HepG2 (cell line): ENCODE results near the gene CD163L1. TPM values are rescaled to one million over a fixed set of nuclear protein-coding genes. Genes with fewer than 3 reads are reported as not detected.
A peak's percentile ranks its signal among the peaks of the same experiment; 100 is the strongest.

Experiments used
- CC2D1A ChIP-seq: sonication (generic); formaldehyde crosslinking; IDR thresholded peaks from 2 replicates; pipeline ENCODE4 v1.8.1; 2023; ENCODE audit warnings: mild to moderate bottlenecking, missing genetic modification reagents
- DPF2 ChIP-seq: sonication (generic); formaldehyde crosslinking; IDR thresholded peaks from 2 replicates; pipeline ENCODE4 v1.4.0; 2020; ENCODE audit warnings: mild to moderate bottlenecking, low read depth, missing genetic modification reagents, borderline replicate concordance
- FOXA3 ChIP-seq: IDR thresholded peaks from 2 replicates; pipeline ENCODE4 v1.6.1; 2016; ENCODE audit warnings: missing genetic modification reagents, missing compliant biosample characterization
- FOXK2 ChIP-seq: fragments of 450-650 bp; IDR thresholded peaks from 2 replicates; pipeline ENCODE4 v1.6.1; 2016
- GLI4 ChIP-seq: sonication (generic); formaldehyde crosslinking; IDR thresholded peaks from 2 replicates; pipeline ENCODE4 v1.5.1; 2020; ENCODE audit warnings: missing genetic modification reagents, mild to moderate bottlenecking, moderate library complexity, borderline replicate concordance
- GLMP ChIP-seq: sonication (generic); formaldehyde crosslinking; IDR thresholded peaks from 2 replicates; pipeline ENCODE4 v1.9.0; 2021; ENCODE audit warnings: missing genetic modification reagents, mild to moderate bottlenecking, borderline replicate concordance
- KDM5A ChIP-seq: fragments of 200-600 bp; sonication (generic); IDR thresholded peaks from 2 replicates; pipeline ENCODE4 v1.7.0; 2018; ENCODE audit warnings: antibody characterized with exemption, mild to moderate bottlenecking, low read length, borderline replicate concordance
- KDM5B ChIP-seq: sonication (generic); formaldehyde crosslinking; IDR thresholded peaks from 2 replicates; pipeline ENCODE4 v1.4.0; 2020; ENCODE audit warnings: missing genetic modification reagents, mild to moderate bottlenecking, borderline replicate concordance
- KMT2A ChIP-seq: sonication (generic); formaldehyde crosslinking; IDR thresholded peaks from 2 replicates; pipeline ENCODE4 v1.4.0; 2020; ENCODE audit warnings: missing genetic modification reagents
- MAX ChIP-seq: IDR thresholded peaks from 2 replicates; pipeline ENCODE4 v1.6.1; 2012; ENCODE audit warnings: inconsistent platforms
- MTA1 ChIP-seq: sonication (generic); formaldehyde crosslinking; IDR thresholded peaks from 2 replicates; pipeline ENCODE4 v1.4.0; 2020; ENCODE audit warnings: missing genetic modification reagents, mild to moderate bottlenecking, borderline replicate concordance
- PHF21A ChIP-seq: sonication (generic); formaldehyde crosslinking; IDR thresholded peaks from 2 replicates; pipeline ENCODE4 v1.5.0; 2020; ENCODE audit warnings: mild to moderate bottlenecking, missing genetic modification reagents
- SNRNP70 ChIP-seq: fragments of 200-400 bp; formaldehyde crosslinking; IDR thresholded peaks from 2 replicates; pipeline ENCODE4 v1.6.1; 2017; ENCODE audit warnings: mild to moderate bottlenecking, low read depth, low read length, moderate library complexity
- TBX2 ChIP-seq: sonication (generic); formaldehyde crosslinking; IDR thresholded peaks from 2 replicates; pipeline ENCODE4 v1.5.0; 2020; ENCODE audit warnings: missing genetic modification reagents, mild to moderate bottlenecking, borderline replicate concordance
- YY1 ChIP-seq: IDR thresholded peaks from 2 replicates; pipeline ENCODE4 v1.6.1; 2011; ENCODE audit warnings: low read length, low read depth, moderate library complexity, mild to moderate bottlenecking; ENCODE audit not compliant: insufficient read depth, insufficient replicate concordance
- ZBTB3 ChIP-seq: sonication (generic); formaldehyde crosslinking; IDR thresholded peaks from 2 replicates; pipeline ENCODE4 v1.4.0; 2020; ENCODE audit warnings: low read depth, mild to moderate bottlenecking, moderate library complexity, missing genetic modification reagents, borderline replicate concordance
- ZIK1 ChIP-seq: sonication (generic); formaldehyde crosslinking; IDR thresholded peaks from 2 replicates; pipeline ENCODE4 v1.5.0; 2020; ENCODE audit warnings: mild to moderate bottlenecking, low read depth, missing genetic modification reagents, borderline replicate concordance
- ZMAT3 ChIP-seq: sonication (generic); formaldehyde crosslinking; conservative IDR thresholded peaks from 2 replicates; pipeline ENCODE4 v1.7.0; 2021; ENCODE audit warnings: missing genetic modification reagents
- ZNF230 ChIP-seq: sonication (generic); formaldehyde crosslinking; IDR thresholded peaks from 2 replicates; pipeline ENCODE4 v1.4.0; 2020; ENCODE audit warnings: mild to moderate bottlenecking, missing genetic modification reagents
- ZNF432 ChIP-seq: sonication (generic); formaldehyde crosslinking; IDR thresholded peaks from 2 replicates; pipeline ENCODE4 v1.5.0; 2020; ENCODE audit warnings: missing genetic modification reagents, mild to moderate bottlenecking, borderline replicate concordance
- ZNF44 ChIP-seq: sonication (generic); formaldehyde crosslinking; IDR thresholded peaks from 2 replicates; pipeline ENCODE4 v1.5.1; 2020; ENCODE audit warnings: mild to moderate bottlenecking, missing genetic modification reagents
- ZNF547 ChIP-seq: sonication (generic); formaldehyde crosslinking; IDR thresholded peaks from 2 replicates; pipeline ENCODE4 v1.5.1; 2020; ENCODE audit warnings: mild to moderate bottlenecking, missing genetic modification reagents
- ZNF598 ChIP-seq: sonication (generic); formaldehyde crosslinking; IDR thresholded peaks from 2 replicates; pipeline ENCODE4 v1.5.1; 2020; ENCODE audit warnings: mild to moderate bottlenecking, missing genetic modification reagents, borderline replicate concordance
- ZNF639 ChIP-seq: conservative IDR thresholded peaks from 2 replicates; pipeline ENCODE4 v1.6.1; 2018; ENCODE audit warnings: missing genetic modification reagents
- ZNF678 ChIP-seq: sonication (generic); formaldehyde crosslinking; IDR thresholded peaks from 2 replicates; pipeline ENCODE4 v1.4.0; 2020; ENCODE audit warnings: mild to moderate bottlenecking, missing genetic modification reagents
- ZNF850 ChIP-seq: sonication (generic); formaldehyde crosslinking; conservative IDR thresholded peaks from 2 replicates; pipeline ENCODE4 v1.9.0; 2021; ENCODE audit warnings: mild to moderate bottlenecking, missing genetic modification reagents
- ZSCAN22 ChIP-seq: sonication (generic); formaldehyde crosslinking; IDR thresholded peaks from 2 replicates; pipeline ENCODE4 v1.4.0; 2020; ENCODE audit warnings: mild to moderate bottlenecking, missing genetic modification reagents
- ZZZ3 ChIP-seq: sonication (generic); formaldehyde crosslinking; IDR thresholded peaks from 2 replicates; pipeline ENCODE4 v1.4.0; 2020; ENCODE audit warnings: missing genetic modification reagents, mild to moderate bottlenecking, borderline replicate concordance
- polyA plus RNA-seq, 8 experiments: library from polyadenylated mRNA; depleted of rRNA in 3 of 8; stranded (reverse) in 7 of 8; unstranded in 1 of 8; fragments of >200 nt; fragmentation: Illumina TruSeq in 4 of 8; extraction: Trizol in 4 of 8; gene quantifications; 2 replicates each; pipeline versions ENCODE4 v1.2.1 to v1.2.3, GENCODE V29; 2011 to 2016; ENCODE audit warnings: low read depth in 4 of 8, missing spikeins in 1 of 8, mixed read lengths in 1 of 8; ENCODE audit not compliant: insufficient read depth in 1 of 8
- total RNA-seq, 5 experiments: library from RNA; depleted of rRNA; stranded (reverse); fragments of >200 nt; fragmentation: Illumina TruSeq; extraction: Trizol; gene quantifications; 2 replicates each; pipeline ENCODE4 v1.2.3, GENCODE V29; 2016; ENCODE audit warnings: low read depth in 1 of 5
- TF ChIP-seq, protein P1 (sequence below): sonication (generic); formaldehyde crosslinking; IDR thresholded peaks from 2 replicates; pipeline ENCODE4 v1.9.0; 2022; ENCODE audit warnings: missing genetic modification reagents, mild to moderate bottlenecking, borderline replicate concordance

Gene CD163L1
- total and polyA plus RNA-seq, 2 of the 13 experiments (the other 11 are each of a cell fraction or from before 2014, with no cell fraction given) = 3.4 to 6.8 TPM

DNA sequence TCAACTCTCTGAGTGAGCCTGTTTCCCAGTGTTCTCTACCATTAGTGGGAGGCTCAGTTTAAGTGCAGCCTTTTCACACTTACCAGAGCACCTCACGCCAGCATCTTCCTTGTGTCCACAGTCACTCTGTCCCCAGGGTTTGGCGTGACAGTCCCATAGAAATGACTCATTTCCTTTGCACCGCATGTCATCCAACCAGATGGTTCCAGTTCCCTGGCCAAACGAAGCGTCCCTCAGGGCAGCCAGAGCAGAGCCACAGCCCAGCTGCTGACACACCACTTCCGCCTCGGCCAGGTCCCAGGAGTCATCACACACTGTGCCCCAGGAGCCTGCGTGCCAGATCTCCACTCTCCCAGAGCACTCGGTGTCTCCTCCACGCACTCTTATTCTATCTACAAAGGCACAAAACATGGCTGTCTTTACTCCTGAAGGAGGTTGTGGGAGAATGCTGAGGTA is 74.7 kb downstream of the CD163L1 start (continued):
- TF ChIP-seq ZNF639 (CRISPR knock-in tag) (no peak), ZNF850 (CRISPR knock-in tag) (no peak), FOXA3 (peak; percentile 45; the same call in 1 of the 2 replicates), ZZZ3 (CRISPR knock-in tag) (no peak), ZIK1 (CRISPR knock-in tag) (no peak), CC2D1A (no peak), TBX2 (CRISPR knock-in tag) (no peak), ZNF598 (no peak), ZNF547 (CRISPR knock-in tag) (no peak), PHF21A (no peak), YY1 (peak; percentile 35), FOXK2 (no peak), KDM5B (CRISPR knock-in tag) (no peak), KMT2A (CRISPR knock-in tag) (no peak), ZNF230 (CRISPR knock-in tag) (no peak), ZNF678 (CRISPR knock-in tag) (no peak), GLI4 (CRISPR knock-in tag) (no peak), ZBTB3 (CRISPR knock-in tag) (no peak), GLMP (CRISPR knock-in tag) (no peak), SNRNP70 (no peak), KDM5A (peak; percentile 52; the same call in 1 of the 2 replicates), ZMAT3 (CRISPR knock-in tag) (no peak), ZNF432 (CRISPR knock-in tag) (no peak), MTA1 (CRISPR knock-in tag) (no peak), ZNF44 (CRISPR knock-in tag) (no peak), ZSCAN22 (CRISPR knock-in tag) (no peak), MAX (peak; percentile 30; the same call in 1 of the 2 replicates), DPF2 (CRISPR knock-in tag) (no peak)
- TF ChIP-seq, protein P1, sequence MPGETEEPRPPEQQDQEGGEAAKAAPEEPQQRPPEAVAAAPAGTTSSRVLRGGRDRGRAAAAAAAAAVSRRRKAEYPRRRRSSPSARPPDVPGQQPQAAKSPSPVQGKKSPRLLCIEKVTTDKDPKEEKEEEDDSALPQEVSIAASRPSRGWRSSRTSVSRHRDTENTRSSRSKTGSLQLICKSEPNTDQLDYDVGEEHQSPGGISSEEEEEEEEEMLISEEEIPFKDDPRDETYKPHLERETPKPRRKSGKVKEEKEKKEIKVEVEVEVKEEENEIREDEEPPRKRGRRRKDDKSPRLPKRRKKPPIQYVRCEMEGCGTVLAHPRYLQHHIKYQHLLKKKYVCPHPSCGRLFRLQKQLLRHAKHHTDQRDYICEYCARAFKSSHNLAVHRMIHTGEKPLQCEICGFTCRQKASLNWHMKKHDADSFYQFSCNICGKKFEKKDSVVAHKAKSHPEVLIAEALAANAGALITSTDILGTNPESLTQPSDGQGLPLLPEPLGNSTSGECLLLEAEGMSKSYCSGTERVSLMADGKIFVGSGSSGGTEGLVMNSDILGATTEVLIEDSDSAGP (CRISPR knock-in tag) = peak; percentile 27; the same call in 1 of the 2 replicates
